ENCODE data around the gene DBX1. TPM values are rescaled to one million over a fixed set of nuclear protein-coding genes. Genes with fewer than 3 reads are reported as not detected.

DBX1 gene
- total RNA-seq, 4 donors from 2014 or later: not detected

GRCh38 chr11:20111871-20112270, 48.4 kb downstream of the DBX1 start:
- Histone ChIP-seq H3K9me3 (no peaks in the 10 kb centered on the region), H3K4me1 (peaks cover 5 to 46% (median 22%) of the 10 kb centered on the region in 3 donors), H3K36me3 (peaks cover 0 to 60% of the 10 kb centered on the region in 2 donors), H3K27ac (peak overlapping the region; percentile 61 to 94 (median 84)), H3K4me3 (no peak overlapping the region), H3K27me3 (no peaks in the 10 kb centered on the region)
- ATAC-seq: no peak
- 20% methylated on average over 1 of the region's 1 CpG; no CpG with 5 or more reads in 1 of the 2 donors for WGBS, 2 donors (ENCODE audit: low coverage in 1 of 2)
- TF ChIP-seq CTCF (IDR thresholded peaks at IDR 0.05): no peak
- TF ChIP-seq EP300 (IDR thresholded peaks at IDR 0.05): no peak
- TF ChIP-seq POLR2AphosphoS5 (IDR thresholded peaks at IDR 0.05): no peak
- TF ChIP-seq POLR2A (IDR thresholded peaks at IDR 0.05): no peak

GRCh38 chr11:20110908-20111669, 49.2 kb downstream of the DBX1 start:
- 13 to 27% methylated on average over 3 to 6 of the region's 8 CpGs for WGBS, 2 donors (ENCODE audit: low coverage in 1 of 2)
- ATAC-seq: peak; percentile 20
- H3K36me3 ChIP-seq: peaks cover 0 to 60% of the 10 kb centered on the region in 2 donors
- no peak overlapping the region for H3K4me3 ChIP-seq
- H3K9me3 ChIP-seq: no peaks in the 10 kb centered on the region
- H3K27me3 ChIP-seq: no peaks in the 10 kb centered on the region
- TF ChIP-seq POLR2AphosphoS5 (IDR thresholded peaks at IDR 0.05) (peak; percentile 71), CTCF (IDR thresholded peaks at IDR 0.05) (peak in 3 of 4 experiments; percentile 63 to 79 (median 68)), POLR2A (IDR thresholded peaks at IDR 0.05) (no peak), EP300 (IDR thresholded peaks at IDR 0.05) (no peak)
- H3K27ac ChIP-seq: peak overlapping the region in 3 of 4 donors; percentile 83 to 94 (median 86)
- peaks cover 5 to 40% (median 22%) of the 10 kb centered on the region in 3 donors for H3K4me1 ChIP-seq

GRCh38 chr11:20109731-20110445, 50.4 kb downstream of the DBX1 start:
- TF ChIP-seq POLR2AphosphoS5 (IDR thresholded peaks at IDR 0.05) (no peak), EP300 (IDR thresholded peaks at IDR 0.05) (no peak), POLR2A (IDR thresholded peaks at IDR 0.05) (no peak), CTCF (IDR thresholded peaks at IDR 0.05) (no peak)
- H3K36me3 ChIP-seq: peaks cover 0 to 65% of the 10 kb centered on the region in 2 donors
- H3K27me3 ChIP-seq: no peaks in the 10 kb centered on the region
- peak overlapping the region in 3 of 4 donors; percentile 83 to 94 (median 86) for H3K27ac ChIP-seq
- no peaks in the 10 kb centered on the region for H3K9me3 ChIP-seq
- 83 to 100% methylated on average over 1 to 2 of the region's 9 CpGs for WGBS, 2 donors (ENCODE audit: low coverage in 1 of 2)
- ATAC-seq: no peak
- peaks cover 5 to 34% (median 22%) of the 10 kb centered on the region in 3 donors for H3K4me1 ChIP-seq
- no peak overlapping the region for H3K4me3 ChIP-seq

Other genes starting within 250 kb of the DBX1 start
- gene HTATIP2, start 203.2 kb upstream of the DBX1 start, total RNA-seq: 10 to 100 TPM; 27.7 to 56.4 (median 49.8) TPM
- gene PRMT3, start 227.2 kb upstream of the DBX1 start, total RNA-seq: 10 to 100 TPM in 3 of 4 donors, 1 to 10 TPM in 1; 9.9 to 20.9 (median 18.8) TPM